IMR-90 (cell line): ENCODE results near the gene KCNJ1. TPM values are rescaled to one million over a fixed set of nuclear protein-coding genes. Genes with fewer than 3 reads are reported as not detected.

Experiments used
- ATAC-seq: fragments of 200-7000 bp; cut with Tn5 transposase; 2 replicates; pipeline ENCODE4 v1.9.1; 2020; ENCODE audit warnings: low read depth, mild to moderate bottlenecking, moderate library complexity
- BruUV-seq: library from RNA; stranded (reverse); fragments of 400-500 nt; replicated peaks from 2 replicates; lab custom pipeline; 2021; lab: Mats Ljungman, UMichigan
- CTCF ChIA-PET: fragments of 300-600 bp; formaldehyde crosslinking; extraction: SDS; loops from one replicate; lab custom pipeline; 2021; ENCODE audit warnings: antibody characterized with exemption; lab: Yijun Ruan, JAX
- POLR2A ChIA-PET: fragments of 300-600 bp; sonication (Branson Sonifier 250); formaldehyde crosslinking; loops from one replicate; lab custom pipeline; 2022; ENCODE audit warnings: antibody characterized with exemption; ENCODE audit not compliant: unreplicated experiment; lab: Charles Lee
- DNase-seq: peaks from one replicate; pipeline ENCODE4 v3.0.0; 2013
- H2AFZ ChIP-seq: replicated peaks from 2 replicates; pipeline ENCODE3; 2013; ENCODE audit warnings: low read length, mild to moderate bottlenecking; ENCODE audit not compliant: poor library complexity
- H2AK5ac ChIP-seq: 2 replicates; pipeline ENCODE4 v1.6.1; 2013; ENCODE audit warnings: low read depth, low read length, inconsistent platforms
- H2AK9ac ChIP-seq: replicated peaks from 2 replicates; pipeline ENCODE3; 2013; ENCODE audit warnings: mild to moderate bottlenecking, low read depth, low read length, moderate library complexity; ENCODE audit not compliant: poor library complexity
- H2BK120ac ChIP-seq: 2 replicates; pipeline ENCODE4 v1.6.1; 2013; ENCODE audit warnings: low read depth, low read length, inconsistent platforms
- H2BK15ac ChIP-seq: 3 replicates; pipeline ENCODE4 v1.6.1; 2013; ENCODE audit warnings: low read depth, low read length, inconsistent platforms
- H2BK20ac ChIP-seq: 2 replicates; pipeline ENCODE4 v1.6.1; 2013; ENCODE audit warnings: low read depth, mild to moderate bottlenecking, inconsistent platforms, low read length, moderate library complexity
- H2BK5ac ChIP-seq: 2 replicates; pipeline ENCODE4 v1.6.1; 2013; ENCODE audit warnings: mild to moderate bottlenecking, low read depth, low read length, inconsistent platforms; ENCODE audit not compliant: poor library complexity, severe bottlenecking
- H3K14ac ChIP-seq: replicated peaks from 2 replicates; pipeline ENCODE4 v1.6.1; 2013; ENCODE audit warnings: low read depth, low read length, inconsistent platforms
- H3K18ac ChIP-seq: 2 replicates; pipeline ENCODE4 v1.6.1; 2013; ENCODE audit warnings: low read depth, low read length, control low read depth
- H3K23ac ChIP-seq: 2 replicates; pipeline ENCODE4 v1.6.1; 2013; ENCODE audit warnings: low read depth, low read length, inconsistent platforms
- H3K27ac ChIP-seq: 2 replicates; pipeline ENCODE4 v1.5.1; 2013; ENCODE audit warnings: mild to moderate bottlenecking, control low read depth, low read length; ENCODE audit not compliant: insufficient read depth
- H3K27me3 ChIP-seq: 2 replicates; pipeline ENCODE4 v1.6.1; 2013; ENCODE audit warnings: low read length; ENCODE audit not compliant: control insufficient read depth, insufficient read depth
- H3K36me3 ChIP-seq: 2 replicates; pipeline ENCODE4 v1.6.1; 2013; ENCODE audit warnings: low read length, mixed read lengths; ENCODE audit not compliant: control insufficient read depth, insufficient read depth
- H3K4ac ChIP-seq: 2 replicates; pipeline ENCODE4 v1.6.1; 2013; ENCODE audit warnings: low read depth, low read length, inconsistent platforms
- H3K4me1 ChIP-seq: 2 replicates; pipeline ENCODE4 v1.6.1; 2013; ENCODE audit warnings: low read length, mixed read lengths; ENCODE audit not compliant: control insufficient read depth, insufficient read depth
- H3K4me2 ChIP-seq: 2 replicates; pipeline ENCODE4 v1.6.1; 2013; ENCODE audit warnings: low read depth, mild to moderate bottlenecking, control low read depth, low read length, moderate library complexity
- H3K4me3 ChIP-seq: 2 replicates; pipeline ENCODE4 v1.5.1; 2013; ENCODE audit warnings: low read depth, mild to moderate bottlenecking, control low read depth, low read length, moderate library complexity; ENCODE audit not compliant: insufficient read depth
- H3K56ac ChIP-seq: 2 replicates; pipeline ENCODE4 v1.6.1; 2013; ENCODE audit warnings: low read length, inconsistent platforms; ENCODE audit not compliant: insufficient read depth; ENCODE audit errors: extremely low read depth
- H3K79me1 ChIP-seq, 2 experiments: 2 replicates each; pipeline ENCODE4 v1.6.1; 2013; ENCODE audit warnings: low read length in 2 of 2, inconsistent platforms in 1 of 2, low read depth in 1 of 2
- H3K9ac ChIP-seq: 2 replicates; pipeline ENCODE4 v1.6.1; 2013; ENCODE audit warnings: low read depth, low read length, control low read depth
- H3K9me1 ChIP-seq: 2 replicates; pipeline ENCODE4 v1.6.1; 2013; ENCODE audit warnings: low read length, inconsistent platforms; ENCODE audit not compliant: insufficient read depth
- H3K9me3 ChIP-seq: 2 replicates; pipeline ENCODE4 v1.6.1; 2013; ENCODE audit warnings: low read length; ENCODE audit not compliant: control insufficient read depth, insufficient read depth
- H4K20me1 ChIP-seq: 2 replicates; pipeline ENCODE4 v1.6.1; 2013; ENCODE audit warnings: low read length, inconsistent platforms; ENCODE audit not compliant: insufficient read depth
- H4K5ac ChIP-seq: 2 replicates; pipeline ENCODE4 v1.6.1; 2013; ENCODE audit warnings: mild to moderate bottlenecking, low read depth, low read length, control low read depth
- H4K8ac ChIP-seq, 2 experiments: 2 replicates each; pipeline ENCODE4 v1.6.1; 2013; ENCODE audit warnings: low read depth in 2 of 2, low read length in 2 of 2, control low read depth in 1 of 2, inconsistent platforms in 1 of 2
- H4K91ac ChIP-seq: 2 replicates; pipeline ENCODE4 v1.6.1; 2013; ENCODE audit warnings: low read depth, low read length, inconsistent platforms; ENCODE audit not compliant: insufficient read depth
- BHLHE40 ChIP-seq: fragments of 150-350 bp; IDR thresholded peaks from 2 replicates; pipeline ENCODE4 v1.6.1; 2016; ENCODE audit warnings: mild to moderate bottlenecking, low read depth, low read length
- MAFK ChIP-seq: IDR thresholded peaks from 2 replicates; pipeline ENCODE4 v1.6.1; 2012; ENCODE audit warnings: low read depth, low read length, improper control_type of control experiment
- MAZ ChIP-seq: IDR thresholded peaks from 2 replicates; pipeline ENCODE4 v1.6.1; 2012; ENCODE audit warnings: low read depth, mild to moderate bottlenecking, low read length, improper control_type of control experiment, moderate library complexity, borderline replicate concordance
- NFE2L2 ChIP-seq: fragments of 150-350 bp; IDR thresholded peaks from 2 replicates; pipeline ENCODE4 v1.6.1; 2016; ENCODE audit warnings: low read depth, mild to moderate bottlenecking, low read length
- POLR2A ChIP-seq: IDR thresholded peaks from 2 replicates; pipeline ENCODE4 v1.6.1; 2012; ENCODE audit warnings: mild to moderate bottlenecking, low read depth, low read length
- RAD21 ChIP-seq: IDR thresholded peaks from 2 replicates; pipeline ENCODE4 v1.6.1; 2012; ENCODE audit warnings: low read length, improper control_type of control experiment
- RCOR1 ChIP-seq: IDR thresholded peaks from 2 replicates; pipeline ENCODE4 v1.6.1; 2012; ENCODE audit warnings: mild to moderate bottlenecking, low read length, improper control_type of control experiment; ENCODE audit not compliant: insufficient replicate concordance
- RFX5 ChIP-seq: IDR thresholded peaks from 2 replicates; pipeline ENCODE4 v1.8.0; 2012; ENCODE audit warnings: low read depth, mild to moderate bottlenecking, low read length, moderate library complexity
- SMC3 ChIP-seq: fragments of 150-350 bp; IDR thresholded peaks from 2 replicates; pipeline ENCODE4 v1.6.1; 2016; ENCODE audit warnings: low read depth, mild to moderate bottlenecking, antibody characterized with exemption, low read length, moderate library complexity
- USF2 ChIP-seq: fragments of 150-350 bp; IDR thresholded peaks from 2 replicates; pipeline ENCODE4 v1.6.1; 2017; ENCODE audit warnings: mild to moderate bottlenecking, antibody characterized with exemption, low read length, low read depth
- whole genome bisulfite sequencing, 2 experiments: methylation state at CpG; one replicate each; pipeline versions ENCODE4 v1.1.5 to v1.1.7; 2013; ENCODE audit warnings: missing lambda C conversion rate in 2 of 2; ENCODE audit not compliant: insufficient read length in 1 of 2; ENCODE audit errors: extremely low coverage in 2 of 2; 5-methylcytosine and 5-hydroxymethylcytosine counted together
- dilution Hi-C: fragments of 300-500 bp; cut with HindIII; formaldehyde crosslinking; loops from one replicate; pipeline ENCODE4 v1.14.3; 2018; ENCODE audit warnings: low sequenced_read_pairs; ENCODE audit not compliant: unreplicated experiment
- in situ Hi-C: fragments of 300-500 bp; cut with MboI; formaldehyde crosslinking; loops from 3 replicates; pipeline ENCODE4 v1.14.3; 2019; ENCODE audit warnings: low sequenced_read_pairs, inconsistent platforms, mixed read lengths
- intact Hi-C: fragments of 100-400 bp; cut with micrococcal nuclease; formaldehyde crosslinking; loops from 2 replicates; pipeline ENCODE4 v1.10.0; 2022
- polyA plus RNA-seq, 3 experiments: library from polyadenylated mRNA; depleted of rRNA; stranded (reverse); fragments of >200 nt; gene quantifications; 2 replicates each; pipeline ENCODE4 v1.2.3, GENCODE V29; 2012; ENCODE audit warnings: low replicate concordance in 1 of 3
- total RNA-seq: library from RNA; depleted of rRNA; stranded (reverse); fragments of >200 nt; gene quantifications from 2 replicates; pipeline ENCODE4 v1.2.3, GENCODE V29; 2012

Gene KCNJ1
- total and polyA plus RNA-seq, 2 of the 4 experiments (the other 2 are of a cell fraction) = not detected

DNA sequence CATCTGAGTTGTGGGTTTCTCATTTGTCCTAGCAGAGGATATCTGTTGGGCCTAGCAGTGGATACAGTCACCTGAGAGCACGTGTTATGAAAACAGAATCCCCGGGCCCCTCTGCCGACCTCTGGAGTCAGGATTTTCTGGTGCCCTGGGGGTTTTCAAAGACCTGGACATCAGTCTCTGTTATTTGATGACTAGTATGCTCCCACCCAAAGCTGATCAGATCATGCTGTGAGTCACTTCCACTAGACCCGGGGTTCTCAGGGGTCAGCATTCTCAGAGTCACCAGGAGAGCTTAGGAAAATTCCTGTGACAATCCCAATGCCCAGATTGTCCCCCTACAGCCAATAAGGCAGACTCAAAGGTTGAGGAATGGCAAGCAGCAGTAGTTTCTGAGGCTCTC lies 38.7 kb downstream of the KCNJ1 start:
- no peak overlapping the region for H3K9ac ChIP-seq
- H3K4me3 ChIP-seq = no peak overlapping the region
- DNase-seq (peak; percentile 27), ATAC-seq (no peak)
- H3K27ac ChIP-seq = no peak overlapping the region
- CTCF ChIA-PET = interaction anchor here (0.9 to 1.9 kb wide), 3 partner anchors 197 to 670 kb away, joined by 6 to 7 read pairs (median 6); no protein-coding TSS in a partner anchor
- no peak overlapping the region for H2BK120ac ChIP-seq
- H3K27me3 ChIP-seq = peaks cover 4% of the 10 kb centered on the region
- H3K4me1 ChIP-seq = no peaks in the 10 kb centered on the region
- H3K4ac ChIP-seq = no peak overlapping the region
- intact Hi-C loops (no loop called here), dilution Hi-C loops (loop anchor here (25.0 kb wide), 1 partner anchor 641 kb away; no protein-coding TSS in a partner anchor), in situ Hi-C loops (loop anchor here (5.0 to 10.0 kb wide), 3 partner anchors 196 to 794 kb away; no protein-coding TSS in a partner anchor)
- H4K5ac ChIP-seq = no peak overlapping the region
- H4K20me1 ChIP-seq = no peaks in the 10 kb centered on the region
- H2BK5ac ChIP-seq = no peak overlapping the region
- TF ChIP-seq POLR2A (no peak), RCOR1 (no peak), MAFK (no peak), BHLHE40 (no peak), RAD21 (no peak), SMC3 (no peak), RFX5 (no peak), NFE2L2 (no peak), MAZ (no peak), USF2 (no peak)
- no peak overlapping the region for H3K56ac ChIP-seq
- no peak overlapping the region for H3K18ac ChIP-seq
- BruUV-seq = no TSS peak
- H4K91ac ChIP-seq = no peak overlapping the region
- no peak overlapping the region for H3K4me2 ChIP-seq
- no peak overlapping the region for H4K8ac ChIP-seq
- 0 out of 2 replicates have a peak overlapping the region, but pooled peaks have one; percentile 50 for H2AK5ac ChIP-seq
- no peak overlapping the region for H3K23ac ChIP-seq
- H3K79me1 ChIP-seq = no peaks in the 10 kb centered on the region
- no CpG with 5 or more reads among the region's 4 CpGs for WGBS, 2 experiments
- no peaks in the 10 kb centered on the region for H3K9me1 ChIP-seq
- no peak overlapping the region for H2BK20ac ChIP-seq
- no peaks in the 10 kb centered on the region for H3K36me3 ChIP-seq
- peak overlapping the region; percentile 68 for H2AFZ ChIP-seq
- POLR2A ChIA-PET = no interaction called here
- peaks cover 2% of the 10 kb centered on the region; the same call in 1 of the 2 replicates for H3K9me3 ChIP-seq
- H2BK15ac ChIP-seq = no peak overlapping the region
- peak overlapping the region; percentile 57; the same call in 1 of the 2 replicates for H3K14ac ChIP-seq
- peak overlapping the region; percentile 1 for H2AK9ac ChIP-seq
